NCI-H446 treated with DMSO at 0.1 percent for 48 hours (cell line): Measurements from ENCODE around the gene XYLT2.
"Not testable (repeated sequence)": the region's sequence is repeated elsewhere in the genome, so short reads cannot be mapped to it uniquely, and the experiment has no call there.

ENCODE experiments used
- DNase-seq: peaks from one replicate; lab custom pipeline; 2025; lab: John Stamatoyannopoulos, UW

The XYLT2 gene

DNA sequence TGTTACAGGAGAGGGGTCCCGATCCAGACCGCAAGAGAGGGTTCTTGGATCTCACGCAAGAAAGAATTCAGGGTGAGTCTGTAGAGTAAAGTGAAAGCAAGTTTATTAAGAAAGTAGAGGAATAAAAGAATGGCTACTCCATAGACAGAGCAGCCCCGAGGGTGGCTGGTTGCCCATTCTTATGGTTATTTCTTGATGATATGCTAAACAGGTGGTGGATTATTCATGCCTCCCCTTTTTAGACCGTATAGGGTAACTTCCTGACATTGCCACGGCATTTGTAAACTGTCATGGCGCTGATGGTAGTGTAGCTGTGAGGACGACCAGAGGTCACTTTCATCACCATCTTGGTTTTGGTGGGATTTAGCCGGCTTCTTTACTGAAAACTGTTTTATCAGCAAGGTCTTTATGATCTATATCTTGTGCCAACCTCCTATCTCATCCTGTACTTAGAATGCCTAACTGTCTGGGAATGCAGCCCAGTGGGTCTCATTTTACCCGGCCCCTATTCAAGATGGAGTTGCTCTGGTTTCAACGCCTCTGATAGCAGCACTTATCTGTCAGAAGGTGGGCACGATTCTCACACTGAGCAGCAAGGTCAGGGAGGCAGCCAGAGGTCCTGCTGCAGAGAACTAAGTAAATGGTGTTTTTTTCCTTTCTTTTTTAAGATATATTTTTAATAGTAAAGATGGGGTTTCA, 26.5 kb upstream of the XYLT2 start:
- DNase-seq = no peak

DNA sequence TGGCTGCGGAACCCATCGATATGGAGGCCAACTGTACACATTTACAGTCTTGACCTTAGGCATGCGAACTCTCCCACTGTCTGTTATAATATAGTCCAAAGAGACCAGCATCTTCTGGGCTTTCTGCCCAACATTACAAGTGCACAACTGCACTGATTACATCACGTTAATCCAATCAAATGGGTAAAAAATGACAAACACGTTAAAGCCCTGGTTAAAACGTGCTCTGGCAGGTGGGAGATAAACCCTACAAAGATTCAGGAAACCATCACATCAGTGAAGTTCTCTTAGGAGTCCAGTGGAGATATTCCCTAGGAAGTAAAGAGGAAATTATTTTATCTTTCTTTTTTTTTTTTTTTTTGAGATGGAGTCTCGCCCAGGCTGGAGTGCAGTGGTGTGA, 23.7 kb upstream of the XYLT2 start:
- peak; percentile 32 for DNase-seq

DNA sequence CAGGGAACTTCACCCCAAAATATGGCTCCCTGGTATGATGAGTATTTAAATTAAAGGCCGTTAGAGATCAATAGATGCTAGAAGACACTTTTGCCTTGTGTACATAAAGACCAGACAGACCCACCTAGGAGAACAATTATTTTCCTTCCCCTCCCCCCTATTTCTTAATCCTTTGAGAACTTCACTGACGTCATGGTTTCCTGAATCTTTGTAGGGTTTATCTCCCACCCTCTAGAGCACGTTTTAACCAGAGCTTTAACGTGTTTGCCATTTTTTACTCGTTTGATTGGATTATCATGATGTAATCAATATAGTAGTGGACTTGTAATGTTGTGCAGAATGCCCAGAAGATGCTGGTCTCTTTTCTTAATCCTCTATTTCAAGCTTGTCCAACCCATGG, 22.9 kb upstream of the XYLT2 start:
- no peak for DNase-seq

DNA sequence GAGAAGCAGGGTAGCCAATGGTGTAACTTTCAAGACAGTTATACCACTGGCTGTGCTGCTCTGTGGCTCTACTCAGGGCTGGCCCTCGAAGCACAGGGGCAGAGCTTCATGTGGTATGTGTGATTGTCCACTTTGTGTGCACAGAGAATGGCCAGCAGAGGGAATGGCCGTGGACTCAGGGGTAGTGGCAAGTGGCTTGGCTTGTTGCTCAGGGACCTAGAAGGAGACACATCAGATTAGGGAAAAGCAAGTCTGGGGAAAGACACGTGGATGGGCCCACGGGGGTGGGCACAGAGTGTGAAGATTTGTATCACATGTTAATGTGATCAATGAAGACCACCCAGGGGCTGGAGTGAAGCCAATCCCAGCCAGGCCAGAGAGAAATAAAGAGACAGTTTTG, 20.0 kb upstream of the XYLT2 start:
- DNase-seq = no peak

DNA sequence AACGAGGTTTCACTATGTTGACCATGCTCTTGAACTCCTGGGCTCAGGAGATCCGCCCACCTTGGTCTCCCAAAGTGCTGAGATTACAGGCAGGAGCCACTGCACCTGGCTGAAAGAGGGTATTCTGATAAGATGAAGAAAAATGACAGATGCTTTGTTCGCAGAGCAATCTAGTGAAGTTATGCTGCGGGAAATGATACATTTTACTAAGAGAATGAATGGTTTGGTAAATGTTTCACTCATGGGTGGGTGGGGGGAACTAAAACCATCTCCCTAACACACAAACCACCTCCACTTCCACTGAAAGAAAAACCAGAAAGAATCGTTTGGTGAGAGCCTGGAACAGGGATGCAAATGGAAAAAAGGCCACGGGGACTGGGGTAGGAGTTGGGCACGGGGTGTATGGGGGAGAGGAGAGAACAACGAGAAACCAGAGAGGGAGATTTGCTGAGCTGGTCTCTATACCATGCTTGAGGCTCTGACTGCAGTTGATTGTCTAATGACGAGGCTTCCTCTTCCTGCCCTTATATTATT, 19.0 kb upstream of the XYLT2 start:
- no peak for DNase-seq

DNA sequence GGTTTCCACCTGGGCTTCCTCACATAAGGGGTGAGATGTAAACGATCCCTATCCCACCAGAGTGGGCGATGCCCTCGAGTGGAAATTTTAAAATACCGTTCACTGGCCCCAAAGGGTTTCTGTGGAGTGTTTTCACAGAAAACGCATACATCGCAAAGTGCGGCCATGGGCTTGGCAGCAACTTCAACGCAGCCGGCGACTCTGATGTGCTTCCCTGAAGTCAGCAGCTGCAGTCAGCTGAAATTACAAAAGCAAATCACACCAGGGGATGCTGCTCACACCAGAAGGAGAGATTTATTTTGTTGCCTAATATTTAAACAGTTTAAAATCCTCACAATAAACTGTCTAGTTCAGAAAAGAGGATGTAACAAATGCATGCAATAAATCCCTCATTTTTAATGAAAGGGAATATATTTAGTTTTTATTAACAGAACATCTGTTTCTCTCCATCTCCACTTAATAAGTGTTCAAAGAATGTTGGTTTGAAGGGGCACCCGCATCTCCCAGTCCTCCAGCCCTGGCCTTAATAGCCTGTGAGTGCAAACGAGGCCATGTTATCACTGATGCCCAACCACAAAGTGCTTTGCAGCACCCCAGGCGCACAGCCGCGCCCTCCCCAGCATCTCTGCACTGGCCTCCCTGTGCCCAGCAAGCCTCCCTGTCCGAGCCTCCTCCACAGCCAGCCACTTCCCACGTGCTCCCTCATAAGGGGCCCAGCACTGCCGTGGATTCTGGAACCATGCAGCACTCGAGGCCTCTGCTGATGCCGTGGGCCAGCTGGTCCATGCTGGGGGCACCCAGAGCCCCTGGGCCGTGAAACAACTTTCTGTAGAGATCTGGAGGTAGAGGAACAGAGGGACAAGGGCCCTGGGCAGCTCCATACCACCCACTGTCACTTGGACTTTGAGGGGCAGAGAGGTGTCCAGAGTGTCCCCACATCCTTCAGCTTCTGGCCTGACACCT, 17.3 kb upstream of the XYLT2 start:
- DNase-seq = no peak

DNA sequence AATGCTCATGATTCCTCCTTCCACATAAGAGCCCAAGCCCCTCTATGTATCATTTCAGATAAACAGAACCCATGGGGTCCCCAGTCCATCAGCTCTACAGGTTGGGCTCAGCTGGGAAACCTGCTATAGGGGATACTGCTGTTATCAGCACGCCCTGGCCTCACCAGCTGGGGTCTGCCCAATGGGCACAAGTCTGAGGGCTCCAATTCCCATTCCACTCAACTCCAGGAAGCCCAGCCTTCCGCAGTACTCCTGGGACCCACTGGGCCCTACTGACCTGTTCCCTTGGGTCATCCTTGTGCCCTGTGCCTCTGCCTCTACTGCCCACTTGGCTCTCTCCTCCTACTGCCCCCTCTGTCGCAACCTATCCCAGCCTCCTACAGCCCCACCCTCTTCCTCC, 16.2 kb upstream of the XYLT2 start:
- DNase-seq = no peak

DNA sequence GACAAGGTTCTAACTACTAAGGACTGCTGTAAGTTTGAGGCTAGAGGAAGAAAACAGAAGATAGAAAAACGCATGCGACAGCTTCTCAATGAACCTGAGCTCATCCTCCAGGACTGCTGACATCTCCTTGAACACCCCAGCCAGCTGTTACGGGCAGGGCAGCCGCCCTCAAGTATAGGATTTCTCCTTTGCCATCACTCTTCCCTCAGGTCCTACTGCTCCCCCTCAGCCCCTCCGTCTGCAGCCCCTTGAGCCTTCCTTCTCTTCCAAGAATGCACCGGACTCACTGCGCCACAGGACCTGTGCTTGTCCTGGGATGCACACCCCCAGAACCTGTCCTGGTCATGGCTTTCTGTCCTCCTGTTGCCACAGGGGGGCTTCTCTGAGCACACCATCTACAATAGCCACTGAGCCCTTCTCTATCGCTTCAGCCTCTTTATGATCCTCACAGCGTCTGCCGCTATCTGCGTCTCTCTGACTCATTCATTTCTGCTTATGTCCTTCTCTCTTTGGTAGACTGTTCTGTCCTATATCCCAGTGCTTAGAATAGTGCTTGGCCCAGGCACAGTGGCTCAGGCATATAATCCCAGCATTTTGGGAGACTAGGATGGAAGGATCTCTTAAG, 15.7 kb upstream of the XYLT2 start:
- DNase-seq = no peak

DNA sequence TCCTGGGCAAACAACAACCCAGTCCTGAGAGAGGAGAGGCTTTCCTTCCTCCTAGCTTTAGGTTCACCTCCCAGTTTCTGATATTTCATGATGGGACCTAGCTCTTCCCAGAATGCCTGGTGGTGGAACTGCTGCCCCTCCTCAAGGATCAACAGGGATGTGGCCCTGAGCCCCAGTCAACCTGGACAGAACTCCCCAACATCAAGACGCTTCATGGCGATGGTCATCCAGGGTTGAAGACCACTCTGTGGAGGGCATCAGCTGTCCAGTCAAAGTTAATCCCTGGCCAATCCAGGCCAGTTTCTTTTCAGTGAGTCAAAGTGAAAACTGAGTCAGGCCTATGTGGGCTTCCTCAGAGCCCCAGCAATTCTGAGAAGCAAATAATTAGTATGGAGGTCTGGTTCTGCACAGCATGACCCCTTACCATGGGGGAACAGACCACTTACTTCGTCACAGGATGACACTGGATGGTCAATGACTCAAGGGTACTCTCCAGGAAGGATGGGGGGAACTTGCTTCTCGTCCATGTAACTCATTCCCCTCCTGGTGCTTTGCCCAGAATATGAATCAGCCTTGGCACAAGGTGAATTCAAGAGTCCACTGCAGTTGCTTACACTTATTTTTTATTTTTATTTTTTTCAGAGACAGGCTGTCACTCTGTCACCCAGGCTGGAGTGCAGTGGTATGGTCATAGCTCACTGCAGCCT, 14.7 kb upstream of the XYLT2 start:
- peak; percentile 16 for DNase-seq

DNA sequence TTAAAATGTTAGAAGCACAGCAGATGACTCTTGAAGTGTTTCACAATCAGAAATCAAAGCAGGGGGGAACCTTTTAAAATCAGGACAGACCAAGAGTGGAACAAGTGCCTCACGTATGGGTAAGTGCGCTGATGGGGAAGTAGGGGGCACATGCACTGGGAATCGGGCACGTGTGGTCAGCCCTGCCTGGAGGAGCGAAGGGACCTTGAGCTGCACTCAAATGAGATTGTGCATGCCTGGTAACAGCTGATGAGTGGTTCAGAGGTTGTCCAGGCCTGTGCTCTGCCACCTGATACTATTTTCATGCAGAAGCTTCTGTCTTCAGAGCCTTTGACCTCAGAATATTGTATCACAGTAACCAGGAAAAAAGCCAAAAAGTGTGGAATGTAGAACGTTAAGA, 13.7 kb upstream of the XYLT2 start:
- DNase-seq = no peak

DNA sequence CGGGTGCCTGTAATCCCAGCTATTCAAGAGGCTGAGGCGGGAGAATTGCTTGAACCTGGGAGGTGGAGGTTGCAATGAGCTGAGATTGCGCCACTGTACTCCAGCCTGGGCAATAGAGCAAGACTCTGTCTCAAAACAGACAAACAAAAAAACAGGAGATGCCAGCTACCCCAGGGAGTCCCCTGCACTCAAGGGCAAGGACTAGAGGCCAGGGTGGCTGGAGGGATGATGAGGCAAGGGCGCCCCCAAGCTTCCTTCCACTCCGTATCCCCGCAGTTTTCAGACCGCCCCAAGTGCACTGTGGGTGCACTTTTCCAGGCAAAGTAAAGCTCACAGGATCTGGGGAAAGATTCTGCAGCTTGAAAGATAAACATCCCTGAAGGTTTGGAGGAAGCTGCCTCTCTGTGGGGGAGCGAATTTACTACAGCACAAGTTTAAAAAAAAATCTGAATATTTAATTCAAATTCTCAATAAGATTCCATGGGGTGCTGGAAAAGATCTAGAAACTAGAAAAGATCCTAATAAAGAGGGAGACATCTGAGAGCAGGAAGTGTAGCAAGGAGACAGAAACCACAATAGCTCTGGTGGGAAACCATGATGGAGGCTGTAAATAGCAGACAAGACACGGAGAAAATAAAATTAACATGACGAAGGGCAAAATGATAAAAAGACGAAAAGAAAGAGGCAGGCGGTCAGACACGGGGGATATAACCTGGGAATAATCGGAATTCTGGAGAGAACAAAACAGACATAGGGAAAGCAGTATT, 12.5 kb upstream of the XYLT2 start:
- DNase-seq = not testable (repeated sequence)

DNA sequence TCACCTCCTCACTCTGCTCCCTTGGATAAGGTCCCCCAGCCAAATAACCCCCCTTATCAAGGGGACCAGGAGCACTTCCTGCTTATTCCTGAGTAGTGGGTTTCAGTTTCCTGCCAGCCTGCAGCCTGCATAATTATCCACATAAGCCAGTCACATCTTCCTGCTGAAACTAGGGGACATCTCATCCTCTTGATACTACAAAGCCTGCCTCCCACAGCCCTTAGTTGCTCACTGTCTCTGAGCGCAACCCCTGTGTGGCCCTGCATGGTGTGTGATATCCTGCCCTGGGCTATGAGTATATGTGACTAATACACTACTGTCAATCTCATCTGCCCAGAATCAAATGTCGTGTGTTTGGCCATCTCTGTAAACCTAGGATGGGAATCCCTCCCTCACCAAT, 8.0 kb upstream of the XYLT2 start:
- DNase-seq = no peak

DNA sequence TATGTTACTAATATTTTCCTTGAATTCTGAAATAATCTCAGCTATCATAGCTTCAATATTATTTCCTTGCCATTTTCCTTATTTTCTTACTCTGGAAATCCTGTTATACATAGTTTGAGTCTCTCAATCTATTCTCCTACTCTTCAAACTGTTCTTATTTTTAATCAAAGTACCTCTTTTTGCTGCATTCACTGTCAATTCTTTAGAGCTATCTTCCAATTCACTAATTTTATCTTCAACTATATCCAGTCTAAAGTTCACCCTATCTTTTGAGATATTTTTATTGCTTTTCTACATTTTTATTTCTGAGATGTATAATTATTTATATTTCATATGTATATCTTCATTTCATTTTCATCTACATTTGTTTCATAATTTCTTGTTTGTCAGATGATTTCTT, 7.3 kb upstream of the XYLT2 start:
- DNase-seq = no peak

DNA sequence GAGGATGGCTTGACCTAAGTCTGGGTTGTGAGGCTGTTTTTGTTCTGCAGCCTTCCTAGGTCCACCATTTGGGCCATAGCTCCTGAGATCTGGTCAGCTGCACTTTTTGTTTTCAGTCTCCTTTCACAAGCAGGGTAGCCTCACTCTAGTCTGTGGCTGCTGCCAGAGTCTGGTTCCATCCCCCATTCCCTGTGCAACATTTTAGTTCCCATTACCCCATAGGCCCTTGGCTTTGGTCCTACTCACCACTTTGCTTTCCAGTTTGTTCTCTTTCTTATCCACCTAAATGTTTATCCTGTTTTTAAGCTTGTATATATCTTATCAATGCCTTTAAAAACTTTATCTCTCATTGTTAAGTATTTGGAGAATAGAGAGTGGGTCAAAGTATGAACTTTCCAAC, 6.5 kb upstream of the XYLT2 start:
- no peak for DNase-seq

DNA sequence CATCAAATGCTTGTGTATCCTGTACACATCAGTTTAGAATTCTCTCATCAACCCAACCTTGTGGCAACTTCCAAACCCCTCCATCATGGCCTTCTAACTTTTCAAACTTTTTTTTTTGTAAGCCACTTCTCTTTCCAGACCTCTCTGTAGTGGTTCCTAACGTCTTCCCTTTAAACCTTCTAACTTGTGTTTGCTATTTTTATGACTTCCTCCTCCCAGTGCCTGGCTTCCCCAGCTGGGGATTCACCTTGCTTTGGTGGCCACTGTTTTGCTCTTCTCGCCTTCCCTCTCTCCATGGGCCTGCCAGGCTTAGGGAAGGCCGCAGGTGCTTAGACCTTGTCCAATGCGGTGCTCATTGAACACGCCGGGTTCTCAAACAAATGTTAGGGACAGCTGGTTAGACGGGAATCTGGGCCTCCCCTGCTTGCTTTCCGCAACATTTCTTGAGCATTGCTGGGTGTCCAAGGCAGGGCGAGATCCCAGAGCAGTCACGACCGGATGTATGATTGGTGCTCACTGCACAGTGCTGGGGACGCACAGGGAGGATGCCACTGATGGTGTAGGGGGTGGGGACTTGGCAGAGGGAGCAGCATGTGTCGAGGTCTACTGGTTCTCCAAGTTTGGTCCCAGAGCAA, 1.1 kb upstream of the XYLT2 start:
- no peak for DNase-seq

DNA sequence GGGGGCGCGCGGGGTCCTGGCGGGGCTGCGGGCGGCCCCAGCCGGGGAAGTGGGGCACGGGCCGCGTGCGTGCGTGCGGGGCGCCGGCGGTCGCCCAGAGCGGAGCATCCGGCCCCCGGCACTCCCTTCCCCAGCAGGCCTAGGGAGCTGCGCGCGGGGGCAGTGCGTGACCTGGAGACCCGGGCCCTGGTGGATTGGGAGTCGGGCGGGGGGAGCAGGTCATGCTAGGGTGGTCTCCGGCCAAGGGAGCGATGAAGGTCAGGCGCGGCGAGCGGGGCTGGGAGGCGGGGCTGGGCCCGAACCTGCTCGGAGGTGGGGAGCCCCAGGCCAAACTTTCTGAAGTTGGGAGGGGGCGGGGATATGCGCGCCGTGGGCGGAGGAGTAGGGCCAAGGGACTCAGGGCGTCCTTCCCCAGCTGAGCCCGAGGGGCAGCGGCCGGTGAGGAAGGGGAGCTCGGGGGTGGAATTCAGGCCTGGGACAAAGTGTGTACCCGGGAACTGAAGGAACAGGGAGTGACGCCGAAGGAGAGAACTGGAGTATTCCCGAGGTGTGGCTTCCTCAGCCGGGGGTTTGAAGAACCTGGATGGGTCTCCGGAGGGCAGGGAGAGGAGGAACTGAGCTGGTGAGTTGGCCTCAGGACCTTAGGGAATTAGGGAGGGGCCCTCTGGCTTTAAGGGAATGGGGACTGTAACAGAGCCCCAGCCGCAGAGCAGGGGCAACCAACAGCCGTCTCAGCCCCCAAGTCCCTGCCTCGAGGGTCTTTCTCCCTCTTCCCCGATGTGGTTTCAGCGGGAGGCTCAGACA, 589 bp downstream of the XYLT2 start:
- no peak for DNase-seq

DNA sequence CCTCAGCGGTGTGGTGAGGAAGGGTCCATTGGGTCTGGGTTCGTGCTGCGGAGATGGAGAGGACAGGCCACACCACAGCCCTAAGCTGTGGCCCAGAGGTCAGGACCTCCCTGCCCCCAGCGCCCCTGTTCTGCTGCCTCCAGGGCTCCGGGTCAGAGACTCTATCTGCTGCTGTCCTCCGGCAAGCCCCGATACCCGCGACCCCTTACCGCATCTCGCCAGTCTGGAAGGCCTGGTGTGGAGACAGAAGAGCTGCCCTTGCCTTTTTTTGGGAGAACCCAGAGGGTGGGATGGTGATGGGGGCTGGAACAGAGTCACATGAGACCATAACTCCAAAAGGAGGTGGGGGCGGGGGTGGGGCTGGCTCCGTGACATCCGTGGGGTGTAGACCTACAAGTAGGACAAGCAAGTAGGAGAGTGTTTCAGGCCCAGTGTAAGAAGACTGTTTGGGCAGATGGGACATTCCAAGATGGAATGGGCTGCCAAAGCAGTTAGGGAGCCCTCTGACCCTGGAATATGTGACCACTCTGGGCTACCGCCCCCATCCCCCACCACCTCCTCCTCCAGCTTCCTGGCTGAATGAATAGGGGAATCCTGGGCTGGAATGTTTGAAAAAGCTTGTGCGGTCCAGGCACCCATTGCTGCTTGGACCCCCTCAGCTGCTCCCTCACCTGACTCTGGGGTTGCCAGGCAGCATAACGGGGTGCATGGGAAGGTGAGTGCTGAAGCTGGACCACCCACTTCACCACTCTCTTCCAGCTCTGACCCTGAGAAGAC, 1.4 kb downstream of the XYLT2 start:
- no peak for DNase-seq

DNA sequence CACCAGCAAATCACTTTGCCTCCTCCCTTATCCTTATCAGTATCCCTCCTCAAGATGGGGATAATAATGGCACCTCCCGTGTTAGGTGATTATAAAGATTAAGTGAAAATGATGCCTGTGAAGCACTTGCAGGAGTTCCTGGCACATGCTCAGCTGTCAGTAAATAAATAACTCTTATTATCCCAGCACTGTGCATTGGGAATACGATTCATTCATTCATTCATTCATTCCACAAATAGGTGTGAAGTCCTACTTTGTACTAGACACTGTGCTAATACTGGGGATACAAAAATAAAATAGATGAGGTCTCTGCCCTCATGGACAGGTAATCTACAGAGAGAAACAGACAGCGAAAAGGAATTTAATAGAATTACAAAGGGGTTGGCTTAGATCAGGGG, 2.0 kb downstream of the XYLT2 start:
- no peak for DNase-seq
